GM13976 (cell line): Measurements from ENCODE around the gene LGALS7.

Source experiments
- DNase-seq: peaks from one replicate; pipeline ENCODE4 v3.0.0; 2012; ENCODE audit warnings: low spot score
- CTCF ChIP-seq: IDR thresholded peaks from 2 replicates; pipeline ENCODE4 v1.5.1; 2012; ENCODE audit warnings: borderline replicate concordance, mild to moderate bottlenecking; ENCODE audit not compliant: insufficient read depth; ENCODE audit errors: extremely low read depth, missing control alignments, control extremely low read depth
- in situ Hi-C: fragments of 300-500 bp; cut with MboI; formaldehyde crosslinking; loops from one replicate; pipeline ENCODE4 v1.12.0; 2022; ENCODE audit warnings: low sequenced_read_pairs, mixed read lengths, inconsistent platforms; ENCODE audit not compliant: unreplicated experiment

LGALS7 gene

GRCh38 chr19:38734426-38735256 lies 38.7 kb downstream of the LGALS7 start:
- no peak for DNase-seq
- in situ Hi-C loops = no loop called here
- TF ChIP-seq CTCF = no peak

GRCh38 chr19:38734176-38734425 lies 39.2 kb downstream of the LGALS7 start:
- in situ Hi-C loops = no loop called here
- TF ChIP-seq CTCF = no peak
- DNase-seq = peak; percentile 72

- no peak for DNase-seq
- TF ChIP-seq CTCF = no peak
- in situ Hi-C loops = no loop called here
These were observed 39.7 kb downstream of the LGALS7 start for GRCh38 chr19:38733493-38734175.

GRCh38 chr19:38733241-38733492 lies 40.1 kb downstream of the LGALS7 start:
- in situ Hi-C loops = no loop called here
- TF ChIP-seq CTCF = no peak
- DNase-seq = no peak

- TF ChIP-seq CTCF = no peak
These were observed 41.5 kb downstream of the LGALS7 start for GRCh38 chr19:38731654-38732301.

GRCh38 chr19:38730731-38731589 lies 42.4 kb downstream of the LGALS7 start:
- no peak for TF ChIP-seq CTCF
- DNase-seq = no peak
- in situ Hi-C loops = no loop called here

More at GRCh38 chr19:38731654-38732301, 41.5 kb downstream of the LGALS7 start:
- DNase-seq = no peak
- in situ Hi-C loops = no loop called here
